ENCODE data around the gene MINDY3.

The MINDY3 gene

GRCh38 chr10:15868006-15868405 is 7.7 kb upstream of the MINDY3 start:
- TF ChIP-seq CTCF (IDR thresholded peaks at IDR 0.05; ENCODE audit: low read depth, low read length, missing control alignments), result no peak
- in situ Hi-C loops (cut with HindIII; ENCODE audit: low sequenced_read_pairs), result no loop called here
- no peak overlapping the region for H3K4me3 ChIP-seq (ENCODE audit: low read depth, low read length)
- DNase-seq (ENCODE audit: low read depth), result peak; percentile 28

GRCh38 chr10:15865304-15865703 is 5.0 kb upstream of the MINDY3 start:
- DNase-seq (ENCODE audit: low read depth), result no peak
- in situ Hi-C loops (cut with HindIII; ENCODE audit: low sequenced_read_pairs), result no loop called here
- TF ChIP-seq CTCF (IDR thresholded peaks at IDR 0.05; ENCODE audit: low read depth, low read length, missing control alignments), result no peak

GRCh38 chr10:15864419-15864818 is 4.1 kb upstream of the MINDY3 start:
- no peak for DNase-seq (ENCODE audit: low read depth)
- no peak for TF ChIP-seq CTCF (IDR thresholded peaks at IDR 0.05; ENCODE audit: low read depth, low read length, missing control alignments)
- no peak overlapping the region for H3K4me3 ChIP-seq (ENCODE audit: low read depth, low read length)
- in situ Hi-C loops (cut with HindIII; ENCODE audit: low sequenced_read_pairs), result no loop called here

More at GRCh38 chr10:15865304-15865703, 5.0 kb upstream of the MINDY3 start:
- no peak overlapping the region for H3K4me3 ChIP-seq (ENCODE audit: low read depth, low read length)

GRCh38 chr10:15863733-15864132 is 3.4 kb upstream of the MINDY3 start:
- H3K4me3 ChIP-seq (ENCODE audit: low read depth, low read length), result no peak overlapping the region
- in situ Hi-C loops (cut with HindIII; ENCODE audit: low sequenced_read_pairs), result no loop called here
- DNase-seq (ENCODE audit: low read depth), result no peak
- TF ChIP-seq CTCF (IDR thresholded peaks at IDR 0.05; ENCODE audit: low read depth, low read length, missing control alignments), result no peak

- no peak for TF ChIP-seq CTCF (IDR thresholded peaks at IDR 0.05; ENCODE audit: low read depth, low read length, missing control alignments)
- no peak overlapping the region for H3K4me3 ChIP-seq (ENCODE audit: low read depth, low read length)
- no peak for DNase-seq (ENCODE audit: low read depth)
- in situ Hi-C loops (cut with HindIII; ENCODE audit: low sequenced_read_pairs), result no loop called here
Measured at GRCh38 chr10:15863323-15863722, 3.0 kb upstream of the MINDY3 start.

GRCh38 chr10:15860692-15861201 is 440 bp upstream of the MINDY3 start:
- H3K4me3 ChIP-seq (ENCODE audit: low read depth, low read length), result peak overlapping the region; percentile 91
- TF ChIP-seq CTCF (IDR thresholded peaks at IDR 0.05; ENCODE audit: low read depth, low read length, missing control alignments), result no peak
- no peak for DNase-seq (ENCODE audit: low read depth)
- in situ Hi-C loops (cut with HindIII; ENCODE audit: low sequenced_read_pairs), result no loop called here

- TF ChIP-seq CTCF (IDR thresholded peaks at IDR 0.05; ENCODE audit: low read depth, low read length, missing control alignments), result no peak
- no peak for DNase-seq (ENCODE audit: low read depth)
- peak overlapping the region; percentile 91 for H3K4me3 ChIP-seq (ENCODE audit: low read depth, low read length)
- in situ Hi-C loops (cut with HindIII; ENCODE audit: low sequenced_read_pairs), result no loop called here
Measured at GRCh38 chr10:15859509-15859905, 800 bp downstream of the MINDY3 start.
